GDM1 (cell line): Measurements from ENCODE around the gene NPAS3.

Source experiments
- DNase-seq: peaks from one replicate; lab custom pipeline; 2025; lab: John Stamatoyannopoulos, UW

NPAS3 gene

DNA sequence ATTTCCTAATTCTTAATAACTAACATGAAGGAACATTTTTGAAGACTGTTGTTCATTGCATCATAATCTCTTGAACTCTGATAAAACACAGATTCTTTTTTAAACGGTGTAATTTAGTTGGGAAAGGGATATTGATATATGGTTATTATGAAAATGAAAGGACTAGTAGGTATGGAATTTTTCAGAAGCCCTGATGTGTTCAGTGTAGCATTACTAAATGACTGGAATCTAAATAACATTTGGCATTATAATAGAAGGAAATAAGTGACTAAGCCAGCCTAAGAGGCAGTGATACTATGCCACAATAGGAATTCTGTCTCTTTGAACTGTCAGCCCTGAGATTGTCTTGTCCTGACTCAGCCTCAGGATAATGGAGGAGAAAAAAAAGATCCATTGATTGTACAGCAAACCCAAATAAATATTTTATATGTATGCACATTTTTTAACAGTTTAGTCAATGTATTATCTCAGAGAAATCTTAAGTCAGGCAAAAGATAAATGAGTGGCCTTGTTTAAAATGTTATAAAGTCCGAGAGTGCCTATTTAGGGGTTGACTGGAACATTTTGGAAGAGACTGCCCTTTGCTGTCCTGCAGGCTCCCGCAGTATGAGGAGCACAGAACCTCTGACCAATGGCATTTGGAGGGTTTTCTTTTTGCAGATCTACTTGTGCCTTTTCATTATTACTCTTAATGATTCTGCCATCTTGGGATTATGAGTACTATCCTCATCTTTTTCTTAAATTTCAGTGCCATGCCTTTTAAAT lies 741.0 kb downstream of the NPAS3 start:
- DNase-seq = no peak

DNA sequence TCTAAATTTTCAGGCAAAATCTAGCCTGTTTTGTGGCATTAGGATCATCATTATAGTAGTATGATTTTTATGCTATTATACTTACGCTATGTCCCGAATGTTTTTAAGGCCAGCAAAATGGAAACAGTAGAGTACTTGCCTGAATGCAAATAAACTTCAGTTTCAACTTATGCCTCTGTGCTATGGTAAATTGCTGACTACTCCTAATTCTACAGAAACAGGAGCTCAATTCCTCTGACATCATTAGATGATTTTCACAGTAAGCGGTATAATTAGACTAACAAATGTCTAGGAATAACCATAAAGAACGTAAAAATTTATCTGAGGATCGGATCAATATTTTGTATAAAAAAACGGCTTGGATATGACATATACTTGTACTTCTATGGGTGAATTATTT lies 742.2 kb downstream of the NPAS3 start:
- DNase-seq = no peak

DNA sequence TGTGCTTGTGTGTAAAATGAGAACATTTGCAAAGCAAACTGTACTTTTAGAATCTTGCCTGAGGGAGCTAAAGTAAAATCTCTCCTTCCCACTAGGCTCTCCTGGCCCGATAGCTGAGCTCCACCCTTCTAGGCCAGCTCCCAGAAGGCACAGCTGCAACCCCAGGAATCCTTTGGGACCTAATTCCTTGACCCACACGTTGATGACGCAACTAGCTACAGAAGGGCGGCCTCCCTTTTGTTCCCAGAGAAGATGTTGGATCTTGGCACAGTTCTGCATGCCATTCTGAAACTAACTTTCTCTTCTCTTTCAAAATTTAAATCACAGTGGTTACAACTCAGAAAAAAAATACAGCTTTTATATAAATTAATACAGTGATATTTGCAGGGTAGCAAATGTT lies 744.1 kb downstream of the NPAS3 start:
- no peak for DNase-seq

DNA sequence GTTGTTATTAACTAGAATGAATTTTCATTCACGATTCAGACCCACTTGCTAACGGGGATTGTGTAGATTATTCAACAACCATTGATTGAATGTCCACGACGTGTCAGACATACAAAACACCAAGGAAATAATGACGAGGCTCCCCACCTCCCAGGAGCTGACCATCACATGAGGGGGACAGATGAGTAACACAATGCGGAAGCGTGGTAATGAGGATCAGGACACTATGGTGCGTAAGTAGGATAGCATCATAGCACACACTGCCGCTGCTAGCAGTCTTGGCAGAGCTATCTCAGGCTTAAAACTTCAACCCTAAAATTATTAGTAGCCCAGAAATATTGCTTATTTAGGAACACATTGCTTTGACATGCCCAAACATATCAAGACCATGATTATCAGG lies 746.3 kb downstream of the NPAS3 start:
- DNase-seq = no peak

DNA sequence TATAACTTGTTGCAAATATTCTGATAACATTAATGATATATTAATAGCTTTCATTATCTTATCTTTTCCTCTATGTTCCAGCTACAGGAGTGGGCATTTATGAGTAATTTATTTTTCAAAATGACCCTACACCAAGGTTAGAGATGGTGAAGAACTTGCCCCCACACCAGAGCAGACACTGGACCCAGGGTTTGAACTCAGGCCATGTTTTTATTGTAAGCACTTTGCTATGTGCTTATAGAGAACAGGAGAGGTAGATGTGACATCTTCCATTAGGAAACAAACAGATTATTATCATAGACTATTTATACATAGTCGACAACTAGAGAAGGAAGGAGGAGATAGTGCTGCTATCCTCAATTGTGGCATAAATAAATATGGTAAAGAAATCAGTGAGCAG lies 747.0 kb downstream of the NPAS3 start:
- no peak for DNase-seq

DNA sequence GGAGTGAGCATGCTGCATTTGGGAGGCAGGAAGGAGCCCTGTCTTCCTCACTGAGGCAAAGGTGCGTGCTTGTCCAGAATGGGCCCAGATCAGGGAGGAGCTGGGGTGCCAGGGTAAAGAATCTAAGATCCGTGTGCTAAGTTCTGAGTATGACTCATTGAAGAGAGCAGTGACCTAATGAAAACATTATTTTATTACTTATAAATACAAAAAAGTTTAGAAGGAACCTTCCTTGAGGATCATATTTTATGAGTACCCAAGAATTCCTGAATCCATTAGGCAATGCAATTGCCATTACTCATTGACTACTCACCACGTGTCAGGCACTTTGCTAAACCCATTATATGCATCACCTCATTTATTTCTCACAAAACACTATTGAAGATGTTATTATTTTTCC lies 747.5 kb downstream of the NPAS3 start:
- DNase-seq = no peak

DNA sequence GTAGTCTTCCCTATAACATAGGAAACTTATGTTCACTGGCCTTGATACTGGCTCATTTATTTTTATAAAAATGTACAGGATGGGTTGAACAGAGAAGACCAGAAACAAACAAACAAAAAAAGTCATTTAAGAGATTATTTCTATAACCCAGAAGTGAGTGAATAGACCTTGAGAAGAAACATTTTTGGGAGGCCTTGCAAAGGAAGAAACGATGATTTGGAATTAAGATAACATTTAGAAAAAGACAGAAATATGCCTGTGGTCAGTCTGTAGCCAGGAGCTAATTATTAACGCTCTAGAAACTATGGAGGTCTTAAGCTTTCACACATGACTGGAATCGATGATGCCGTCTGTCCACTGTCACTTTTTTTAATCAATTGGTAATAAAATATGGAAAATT lies 748.2 kb downstream of the NPAS3 start:
- no peak for DNase-seq

DNA sequence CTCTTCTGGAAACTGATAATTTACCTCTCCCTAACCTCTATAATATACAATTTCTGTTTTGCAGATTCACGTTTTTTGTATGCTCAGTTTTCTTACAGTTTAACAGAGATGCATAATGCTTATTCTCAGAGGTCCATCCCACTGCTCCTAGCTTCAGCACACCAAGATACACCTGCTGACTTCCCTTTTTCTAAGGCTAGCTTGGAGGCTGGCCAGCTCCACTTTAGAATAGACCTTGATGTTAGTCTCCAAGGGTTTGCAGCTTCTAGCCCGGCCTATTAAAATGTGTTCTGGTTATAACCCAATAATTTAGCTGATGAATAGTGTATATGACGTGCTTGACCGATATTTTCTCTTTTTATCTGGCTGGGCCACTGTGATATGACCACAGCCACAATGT lies 751.0 kb downstream of the NPAS3 start:
- DNase-seq = no peak

DNA sequence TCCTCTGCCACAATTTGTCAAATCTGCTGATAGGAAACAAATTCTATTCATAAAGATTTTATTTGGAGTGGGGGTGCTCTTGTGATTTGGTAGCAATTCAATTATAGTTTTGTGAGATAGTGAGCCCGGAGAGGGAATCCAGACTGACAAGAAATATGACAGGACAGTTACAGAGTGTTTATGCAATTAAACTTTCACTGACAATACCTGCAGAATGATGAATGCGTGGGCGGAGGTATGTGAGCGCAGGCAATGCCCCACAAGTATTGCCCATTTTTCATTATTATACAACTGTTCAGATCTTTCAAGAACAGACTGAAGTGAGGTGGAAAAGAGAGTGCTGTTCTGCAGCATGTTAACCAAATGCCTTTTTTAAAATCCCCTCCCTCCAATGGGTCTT lies 753.2 kb downstream of the NPAS3 start:
- no peak for DNase-seq

DNA sequence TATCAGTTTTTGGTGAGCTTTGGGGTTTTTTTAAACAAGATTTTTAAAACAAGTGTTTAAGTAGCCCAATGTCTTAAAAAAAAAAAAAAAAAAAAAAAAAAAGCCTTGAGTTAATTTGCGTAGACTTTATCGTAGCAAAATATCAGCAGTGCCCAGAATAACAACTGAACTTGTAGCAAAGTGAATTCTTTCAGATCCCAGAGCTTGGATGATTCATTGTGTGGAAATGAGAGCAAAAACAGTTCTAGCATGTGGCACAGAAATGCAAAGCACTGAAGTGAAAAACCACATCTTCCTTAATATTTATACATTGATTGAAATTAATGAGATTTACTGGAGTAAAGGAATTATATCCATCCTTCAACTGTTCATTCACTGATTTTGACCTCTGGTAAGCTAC lies 754.1 kb downstream of the NPAS3 start:
- no peak for DNase-seq

DNA sequence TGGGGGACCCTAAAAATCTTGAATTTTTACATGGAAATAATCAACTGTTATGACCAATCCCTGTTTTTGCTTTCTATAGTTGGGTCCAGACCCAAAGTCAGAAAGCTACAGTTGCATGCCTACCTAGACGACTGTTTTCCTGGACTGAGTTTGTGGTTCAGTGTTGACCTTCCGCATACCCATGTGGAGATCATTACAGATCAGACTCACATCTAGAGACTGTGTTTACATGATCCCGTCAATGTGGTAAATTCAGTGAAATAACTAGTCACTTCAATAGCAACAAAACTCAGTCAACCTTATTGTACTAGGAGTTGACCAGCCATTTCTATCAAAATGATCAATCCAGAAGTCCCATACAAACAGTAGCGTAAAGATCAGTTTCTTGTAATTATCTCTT lies 754.6 kb downstream of the NPAS3 start:
- DNase-seq = no peak

DNA sequence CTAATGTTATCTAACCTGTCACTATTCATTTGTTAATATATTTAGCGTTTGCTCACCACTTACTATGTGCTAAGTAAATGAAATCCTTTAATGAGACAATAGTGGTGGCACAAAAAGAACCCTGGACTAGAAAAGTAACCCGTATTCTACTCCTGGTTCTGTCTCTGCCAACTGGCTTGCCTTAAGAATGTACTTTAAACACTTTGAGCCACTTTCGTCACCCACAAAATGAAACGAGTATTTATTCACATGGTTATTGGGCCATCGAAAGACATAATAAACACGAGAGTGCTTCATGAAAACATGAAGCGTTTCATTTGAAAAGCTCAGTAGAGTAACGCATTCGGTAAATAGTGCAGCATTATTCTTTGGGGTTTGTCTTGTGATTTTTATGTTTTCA lies 757.5 kb downstream of the NPAS3 start:
- DNase-seq = no peak

DNA sequence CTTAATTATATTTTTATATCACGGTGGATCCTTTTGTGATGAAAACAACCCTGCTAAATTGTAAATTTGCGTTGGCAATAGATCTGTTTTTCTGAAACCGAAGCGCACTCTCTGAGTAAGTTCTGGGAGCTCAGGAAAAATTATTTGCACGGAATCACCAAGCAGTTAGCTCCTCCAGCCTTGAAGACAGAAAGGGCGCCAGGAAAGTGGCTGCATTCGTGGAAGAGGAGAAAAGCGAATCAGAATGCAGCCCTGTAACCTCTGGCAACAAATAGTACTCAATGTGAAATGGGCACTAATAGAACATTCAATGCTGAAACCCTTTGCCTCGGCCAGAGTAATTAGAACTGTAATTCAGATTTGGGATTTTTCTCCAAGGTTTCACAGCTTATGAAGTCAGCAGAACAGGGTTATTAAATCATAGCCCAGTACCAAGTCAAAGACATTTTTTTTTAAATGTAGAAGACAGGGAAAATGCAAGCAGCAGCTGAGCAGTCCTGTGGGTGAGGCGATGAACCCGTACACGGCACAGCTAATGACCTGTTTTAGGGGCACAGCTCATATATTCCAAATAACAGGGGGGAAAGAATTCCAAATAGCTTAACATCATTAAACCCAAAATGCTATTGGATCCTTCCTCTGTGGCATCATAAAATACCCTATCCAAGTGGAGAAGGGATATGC lies 760.8 kb downstream of the NPAS3 start:
- DNase-seq = no peak

DNA sequence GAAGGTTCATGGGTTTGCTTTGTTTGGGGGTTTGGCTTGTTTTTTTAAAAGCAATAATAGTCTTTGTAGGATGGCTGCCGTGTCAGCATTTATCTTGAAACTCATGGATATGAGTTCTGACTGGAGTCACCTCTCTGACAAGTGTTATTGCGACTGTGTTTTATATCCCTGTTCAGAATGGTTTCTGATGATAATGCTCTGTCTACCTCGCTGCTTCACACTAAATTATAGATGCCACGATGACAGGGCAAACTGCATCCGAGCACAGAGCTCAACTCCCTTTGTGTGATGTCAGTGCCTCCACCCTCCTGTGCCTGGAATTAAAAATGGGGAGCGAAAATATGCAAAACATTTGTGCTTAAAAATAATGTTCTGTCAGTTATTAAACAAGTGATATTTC lies 761.4 kb downstream of the NPAS3 start:
- DNase-seq = no peak

DNA sequence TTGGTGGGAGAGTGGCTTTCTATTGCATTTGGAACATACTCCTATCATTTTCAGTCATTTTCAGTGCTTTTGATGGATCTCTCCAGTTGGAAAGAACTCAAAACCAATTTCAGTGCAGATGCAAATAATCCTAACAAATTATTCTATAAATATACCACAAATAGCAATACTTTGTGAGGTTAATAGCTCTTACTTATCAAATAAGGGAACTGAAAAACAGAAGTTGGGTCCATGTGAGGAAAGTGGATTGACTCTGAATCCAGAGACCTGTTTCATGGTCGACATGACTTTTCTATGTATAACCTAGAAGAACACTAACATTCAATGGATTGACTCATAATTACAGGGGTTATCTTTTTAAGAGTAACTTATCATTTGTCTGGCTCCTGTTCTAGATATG lies 763.6 kb downstream of the NPAS3 start:
- DNase-seq = no peak

DNA sequence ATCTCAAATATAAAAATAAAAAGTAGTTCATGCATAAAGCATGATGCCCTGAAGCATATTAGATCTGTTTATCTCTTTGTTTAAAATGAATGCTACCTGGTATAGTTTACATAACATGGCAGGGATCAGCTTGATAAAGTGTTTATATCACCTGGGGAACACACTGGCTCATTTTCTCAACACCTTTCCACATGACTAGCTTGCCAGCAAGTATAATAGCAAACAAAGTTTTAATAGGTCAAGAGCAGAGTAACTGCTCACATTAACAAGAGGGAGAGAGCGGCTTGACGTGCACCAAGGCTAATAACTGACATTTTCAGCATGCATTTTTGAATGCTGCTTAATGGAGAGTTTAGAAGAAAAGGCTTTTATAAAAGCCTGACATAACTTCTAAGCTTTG lies 765.8 kb downstream of the NPAS3 start:
- DNase-seq = no peak

DNA sequence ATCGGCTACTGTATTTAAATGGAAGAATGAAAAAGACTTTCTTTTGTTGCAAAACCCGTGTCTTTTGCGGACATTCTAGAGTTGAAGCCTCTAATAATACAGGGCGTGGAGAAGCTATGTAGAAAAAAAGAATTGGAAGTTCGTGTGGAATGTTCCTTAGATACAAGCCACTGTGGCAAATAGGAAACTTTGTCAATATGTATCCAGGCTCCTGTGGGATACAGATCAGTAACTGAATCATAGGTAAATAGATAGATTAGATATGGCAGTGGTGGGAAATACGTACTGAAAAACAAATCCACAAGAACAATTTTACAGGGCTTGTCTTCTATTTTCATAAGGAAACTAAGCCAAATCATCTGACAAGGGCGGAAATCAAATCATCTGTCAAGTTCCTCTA lies 766.8 kb downstream of the NPAS3 start:
- DNase-seq = no peak

DNA sequence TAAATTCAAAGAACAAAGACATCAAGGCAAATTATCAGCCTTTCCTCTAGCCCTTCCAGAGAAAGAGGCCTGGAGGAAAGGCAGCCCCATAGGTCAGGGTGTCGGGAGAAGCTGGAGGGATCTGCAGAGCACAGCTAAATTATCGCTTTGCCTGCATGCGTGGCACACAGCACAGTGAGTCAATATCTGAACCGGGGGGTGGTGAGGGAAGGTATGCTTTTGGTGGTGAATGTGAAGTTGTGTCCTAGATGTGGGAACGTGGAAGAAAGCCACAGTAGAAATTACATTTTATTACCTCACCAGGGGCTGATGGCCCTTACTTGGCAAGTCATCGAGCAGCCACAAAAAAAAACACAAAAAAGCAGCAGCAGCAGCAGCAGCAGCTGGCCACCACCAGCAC lies 769.0 kb downstream of the NPAS3 start:
- no peak for DNase-seq

DNA sequence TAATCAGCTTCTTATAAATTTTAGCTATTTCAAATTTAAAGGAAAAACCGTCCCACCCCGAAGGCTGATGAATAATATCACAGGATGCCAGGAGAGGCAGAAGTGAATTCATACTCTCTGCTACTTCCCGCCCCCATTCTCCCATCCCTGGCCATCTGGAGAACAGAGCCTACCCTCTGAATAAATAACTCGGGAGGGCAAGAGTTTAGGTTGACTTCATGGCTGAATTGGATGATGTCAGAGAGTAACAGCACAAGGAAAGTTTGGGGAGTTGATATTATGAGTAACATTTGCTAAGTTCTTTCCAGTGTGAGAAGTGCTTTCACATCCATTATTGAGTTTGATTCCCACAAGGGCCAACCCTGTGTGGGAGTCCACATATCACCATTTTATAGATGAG lies 770.6 kb downstream of the NPAS3 start:
- no peak for DNase-seq

DNA sequence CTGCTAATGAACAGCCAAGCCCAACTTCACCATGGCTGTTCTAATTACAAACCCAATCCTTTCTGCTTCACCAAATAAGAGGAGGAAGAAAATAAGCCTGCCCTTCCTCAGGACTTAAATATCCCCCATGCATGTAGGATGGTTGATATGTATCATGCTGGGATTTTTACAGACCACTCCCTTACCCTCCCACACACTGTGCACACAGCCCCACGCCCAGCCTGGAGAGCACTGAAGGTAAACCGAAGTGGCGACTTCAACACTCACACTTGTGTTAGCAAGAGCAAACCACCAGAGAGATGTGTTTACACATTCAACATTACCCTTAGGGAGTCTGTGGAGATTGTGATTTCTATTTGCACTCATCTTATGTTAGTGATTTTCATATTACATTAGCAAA lies 771.0 kb downstream of the NPAS3 start:
- DNase-seq = no peak

DNA sequence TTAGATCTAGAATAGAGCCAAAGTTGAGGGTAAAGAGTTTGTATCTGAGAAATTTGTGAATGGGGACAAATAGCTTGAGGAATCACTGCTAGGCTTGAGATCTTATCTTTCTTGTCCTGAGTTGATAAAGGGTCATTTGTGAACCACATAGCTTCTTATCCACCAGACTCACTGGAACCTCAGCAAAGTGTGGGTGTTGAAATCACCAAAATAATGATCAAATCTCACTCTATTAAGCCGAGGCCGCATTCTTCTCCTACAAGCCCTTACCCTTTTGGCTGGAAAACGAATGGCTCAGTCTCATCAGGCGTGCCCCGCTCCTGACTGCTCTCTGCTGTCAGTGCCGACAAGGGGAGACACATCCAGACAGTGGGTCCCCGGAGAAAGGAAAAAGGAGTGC lies 771.6 kb downstream of the NPAS3 start:
- DNase-seq = no peak

DNA sequence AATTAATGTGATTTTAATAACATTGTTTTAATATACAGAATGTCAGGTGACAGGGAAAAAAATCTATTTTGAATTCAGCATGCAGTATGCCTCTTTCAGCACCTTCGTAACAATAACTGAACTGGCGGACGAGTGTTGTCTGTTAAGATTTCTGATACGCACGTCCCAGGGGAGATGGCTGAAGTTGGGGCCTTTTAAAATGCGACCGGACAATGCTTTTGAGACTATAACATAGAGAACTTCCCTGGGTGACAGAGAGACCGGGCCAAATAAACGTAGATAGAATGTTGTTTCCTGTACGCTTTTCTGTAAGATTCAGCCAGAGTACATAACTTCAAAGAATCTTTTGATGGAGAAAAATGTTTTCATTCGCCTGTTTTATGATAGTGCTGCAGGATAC lies 772.5 kb downstream of the NPAS3 start:
- no peak for DNase-seq

DNA sequence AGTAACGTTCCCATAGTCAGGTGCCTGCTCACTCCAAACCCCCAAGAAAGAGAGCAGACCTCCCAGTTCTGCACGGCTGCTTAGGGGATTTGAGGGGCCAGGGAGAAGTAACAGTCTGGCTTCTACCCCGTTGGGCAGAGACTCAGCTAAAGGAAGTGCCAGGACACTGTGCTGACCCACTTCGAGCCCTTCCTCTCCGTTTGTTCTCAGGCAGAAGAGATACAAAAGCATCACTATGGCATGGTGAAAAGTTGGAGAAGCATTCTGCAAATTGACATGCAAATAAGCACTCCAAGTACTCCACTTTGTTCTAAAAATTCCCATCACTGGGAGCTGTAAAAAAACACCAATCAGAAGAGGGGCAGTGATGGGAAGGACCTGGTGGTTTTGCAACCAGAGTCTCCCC lies 773.1 kb downstream of the NPAS3 start:
- DNase-seq = no peak
